K562 (cell line): Measurements from ENCODE around the gene SLC30A7. TPM values are rescaled to one million over a fixed set of nuclear protein-coding genes. Genes with fewer than 3 reads are reported as not detected.

Experiments
- ATAC-seq: fragments of 200-7000 bp; cut with Tn5 transposase; 3 replicates; pipeline ENCODE4 v1.9.1; 2020; ENCODE audit warnings: moderate library complexity
- BruUV-seq: library from RNA; stranded (reverse); fragments of 400-500 nt; replicated peaks from 2 replicates; lab custom pipeline; 2021; lab: Mats Ljungman, UMichigan
- CTCF ChIA-PET: fragments of 300-600 bp; formaldehyde crosslinking; extraction: SDS; loops from one replicate; lab custom pipeline; 2021; ENCODE audit warnings: low intra/inter-chr PET ratio; lab: Yijun Ruan, JAX
- POLR2A ChIA-PET: fragments of 300-600, 350-650 bp; sonication (Branson Sonifier 250); formaldehyde crosslinking; extraction: SDS; loops from one replicate; lab custom pipeline; 2021; ENCODE audit warnings: antibody characterized with exemption, inconsistent platforms; lab: Yijun Ruan, JAX
- DNase-seq, 4 experiments: peaks; one replicate each; pipeline versions ENCODE4 v3.0.0 to v3.0.0-alpha.2; 2011 to 2018; ENCODE audit warnings: low spot score in 3 of 4, mixed read lengths in 3 of 4; ENCODE audit errors: extremely low read depth in 1 of 4
- FAIRE-seq: peaks from 2 replicates; lab custom pipeline; 2011; peaks lifted over from hg19 to GRCh38; lab: Jason Lieb, UNC
- H2AFZ ChIP-seq: 2 replicates; pipeline ENCODE4 v1.6.0; 2011; ENCODE audit warnings: low read depth, low read length, control low read depth, inconsistent platforms
- H3K27ac ChIP-seq: fragments of 200-600 bp; 3 replicates; pipeline ENCODE4 v1.8.0; 2011; ENCODE audit warnings: low read depth, mild to moderate bottlenecking, control low read depth, inconsistent platforms, low read length, moderate library complexity, mixed read lengths; ENCODE audit errors: extremely low read depth
- H3K27me3 ChIP-seq, 2 experiments: fragments of 300-600 bp in 1 of 2; 2 replicates in 1 of 2; 3 replicates in 1 of 2; pipeline versions ENCODE4 v1.6.0 to v1.8.0; 2011; ENCODE audit warnings: inconsistent platforms in 2 of 2, low read length in 2 of 2, mild to moderate bottlenecking in 1 of 2, mixed read lengths in 1 of 2, moderate library complexity in 1 of 2; ENCODE audit not compliant: control insufficient read depth in 2 of 2, insufficient read depth in 2 of 2
- H3K36me3 ChIP-seq: fragments of 300-600 bp; 3 replicates; pipeline ENCODE4 v1.8.0; 2011; ENCODE audit warnings: mild to moderate bottlenecking, low read length, inconsistent platforms; ENCODE audit not compliant: control insufficient read depth, insufficient read depth
- H3K4me1 ChIP-seq, 2 experiments: fragments of 200-600 bp in 1 of 2; replicated peaks in 1 of 2; 2 replicates in 1 of 2; 3 replicates in 1 of 2; pipeline versions ENCODE4 v1.5.1 to v1.8.0; 2011; ENCODE audit warnings: inconsistent platforms in 2 of 2, low read length in 2 of 2, mild to moderate bottlenecking in 1 of 2, mixed read lengths in 1 of 2, moderate library complexity in 1 of 2; ENCODE audit not compliant: control insufficient read depth in 2 of 2, insufficient read depth in 2 of 2
- H3K4me2 ChIP-seq: 2 replicates; pipeline ENCODE4 v1.6.1; 2011; ENCODE audit warnings: low read length, control low read depth, inconsistent platforms, mixed read lengths; ENCODE audit not compliant: insufficient read depth
- H3K4me3 ChIP-seq: fragments of 200-600 bp; sonication (generic), shearing (Covaris generic); 2 replicates; pipeline ENCODE4 v1.5.1; 2016; ENCODE audit warnings: control low read depth, inconsistent platforms
- H3K79me2 ChIP-seq: fragments of 200-600 bp; 3 replicates; pipeline ENCODE4 v1.8.0; 2011; ENCODE audit warnings: low read length, inconsistent platforms; ENCODE audit not compliant: control insufficient read depth, insufficient read depth
- H3K9ac ChIP-seq, 2 experiments: 2 replicates each; pipeline versions ENCODE4 v1.6.0 to v1.6.1; 2011; ENCODE audit warnings: low read depth in 2 of 2, low read length in 2 of 2, control low read depth in 1 of 2, inconsistent platforms in 1 of 2, mild to moderate bottlenecking in 1 of 2, mixed read lengths in 1 of 2; ENCODE audit not compliant: insufficient read depth in 1 of 2
- H3K9me1 ChIP-seq: one replicate; pipeline ENCODE4 v1.6.0; 2011; ENCODE audit warnings: inconsistent platforms, mild to moderate bottlenecking, low read length, moderate library complexity; ENCODE audit not compliant: control insufficient read depth, insufficient read depth
- H3K9me3 ChIP-seq: replicated peaks from 2 replicates; pipeline ENCODE4 v1.5.1; 2011; ENCODE audit warnings: low read depth, low read length, inconsistent platforms; ENCODE audit not compliant: control insufficient read depth, insufficient read depth
- H4K20me1 ChIP-seq: replicated peaks from 2 replicates; pipeline ENCODE4 v1.6.1; 2011; ENCODE audit warnings: low read length, inconsistent platforms, mixed read lengths; ENCODE audit not compliant: control insufficient read depth, insufficient read depth
- CC2D1A ChIP-seq: fragments of 450-650 bp; IDR thresholded peaks from 2 replicates; pipeline ENCODE4 v1.6.1; 2017; ENCODE audit warnings: mild to moderate bottlenecking
- FOXM1 ChIP-seq, 2 experiments: fragments of 450-650 bp in 1 of 2; sonication (generic) in 1 of 2; formaldehyde crosslinking in 1 of 2; IDR thresholded peaks; 2 replicates each; pipeline versions ENCODE4 v1.6.1 to v1.9.0; 2017 to 2022; ENCODE audit warnings: low read depth in 2 of 2, mild to moderate bottlenecking in 2 of 2, missing genetic modification reagents in 1 of 2, moderate library complexity in 1 of 2
- MEF2A ChIP-seq: IDR thresholded peaks from 2 replicates; pipeline ENCODE4 v1.6.1; 2011; ENCODE audit warnings: low read depth, mild to moderate bottlenecking, low read length, moderate library complexity; ENCODE audit not compliant: control insufficient read depth
- NR1H2 ChIP-seq: sonication (generic); formaldehyde crosslinking; IDR thresholded peaks from 2 replicates; pipeline ENCODE4 v1.4.0; 2020; ENCODE audit warnings: mild to moderate bottlenecking, missing genetic modification reagents
- PHB2 ChIP-seq: fragments of 450-650 bp; IDR thresholded peaks from 2 replicates; pipeline ENCODE4 v1.6.1; 2017; ENCODE audit warnings: low read depth
- POLR2A ChIP-seq: fragments of 450-650 bp; conservative IDR thresholded peaks from 2 replicates; pipeline ENCODE4 v1.6.1; 2016
- PRPF4 ChIP-seq: fragments of 200-400 bp; formaldehyde crosslinking; IDR thresholded peaks from one replicate; pipeline ENCODE4 v1.6.1; 2017; ENCODE audit warnings: low read length, low read depth, mild to moderate bottlenecking; ENCODE audit not compliant: insufficient read depth, poor library complexity, severe bottlenecking
- SREBF2 ChIP-seq: sonication (generic); formaldehyde crosslinking; IDR thresholded peaks from 2 replicates; pipeline ENCODE4 v1.4.0; 2020; ENCODE audit warnings: mild to moderate bottlenecking, missing genetic modification reagents
- THRA ChIP-seq: fragments of 450-650 bp; IDR thresholded peaks from 2 replicates; pipeline ENCODE4 v1.6.1; 2017; ENCODE audit warnings: mild to moderate bottlenecking, moderate library complexity
- TRIM28 ChIP-seq: fragments of 450-650 bp; IDR thresholded peaks from 2 replicates; pipeline ENCODE4 v1.6.1; 2017
- ZNF174 ChIP-seq: fragments of 250-450 bp; sonication (Bioruptor Pico); IDR thresholded peaks from 2 replicates; pipeline ENCODE4 v1.4.0; 2020; ENCODE audit warnings: mild to moderate bottlenecking
- ZNF395 ChIP-seq: fragments of 200-800 bp; sonication (Bioruptor generic); IDR thresholded peaks from 2 replicates; pipeline ENCODE4 v1.6.1; 2017; ENCODE audit warnings: missing genetic modification characterization, missing compliant biosample characterization
- ZNF586 ChIP-seq: fragments of 450-650 bp; formaldehyde crosslinking; conservative IDR thresholded peaks from 2 replicates; pipeline ENCODE4 v1.4.0; 2020; ENCODE audit warnings: mild to moderate bottlenecking, moderate library complexity
- ZNF592 ChIP-seq: fragments of 450-650 bp; IDR thresholded peaks from 2 replicates; pipeline ENCODE4 v1.6.1; 2017; ENCODE audit warnings: antibody characterized with exemption, mild to moderate bottlenecking
- WGBS: fragments of 100-300 bp; shearing (Covaris generic); methylation state at CpG from one replicate; pipeline ENCODE4 v1.1.6; 2016; ENCODE audit warnings: low coverage, mixed read lengths; ENCODE audit not compliant: insufficient coverage; ENCODE audit errors: missing lambda C conversion rate; 5-methylcytosine and 5-hydroxymethylcytosine counted together
- in situ Hi-C: fragments of 300-500 bp; cut with MboI; formaldehyde crosslinking; loops from 4 replicates; pipeline ENCODE4 v1.15.0; 2018; ENCODE audit warnings: inconsistent platforms, mixed read lengths
- intact Hi-C: fragments of 100-400 bp; cut with micrococcal nuclease; formaldehyde crosslinking; loops from 2 replicates; pipeline ENCODE4 v1.14.2; 2022
- polyA plus RNA-seq, 8 experiments: library from polyadenylated mRNA; depleted of rRNA in 4 of 8; stranded (reverse) in 5 of 8; unstranded in 3 of 8; fragments of >200 nt; fragmentation: Nextera tagmentation in 2 of 8; fragmentation: Illumina TruSeq in 1 of 8; extraction: Ambion mirVana in 2 of 8; extraction: Trizol in 1 of 8; gene quantifications; 2 replicates each; pipeline versions ENCODE4 v1.2.1 to v1.2.3, GENCODE V29; 2011 to 2014; ENCODE audit warnings: inconsistent platforms in 1 of 8, missing spikeins in 1 of 8
- total RNA-seq, 7 experiments: library from RNA; depleted of rRNA in 6 of 7; stranded (reverse); fragments of >200 nt in 6 of 7; fragmentation: Illumina TruSeq in 2 of 7; extraction: Trizol in 2 of 7; gene quantifications; 2 replicates each; pipeline versions ENCODE4 v1.2.1 to v1.2.3, GENCODE V29; 2011 to 2021; ENCODE audit warnings: low replicate concordance in 1 of 7

Gene SLC30A7
- total and polyA plus RNA-seq, 9 of the 15 experiments (the other 6 are each of a cell fraction or from before 2014, with no cell fraction given), result 3.5 to 17.1 (median 7.2) TPM

GRCh38 chr1:100866041-100866900, 29.6 kb upstream of the SLC30A7 start (continued):
- TF ChIP-seq CC2D1A (0 out of 2 replicates have a peak, but pooled peaks have one; percentile 15), ZNF174 (CRISPR knock-in tag) (0 out of 2 replicates have a peak, but pooled peaks have one; percentile 17), FOXM1 (IDR thresholded peaks at IDR 0.05; ENCODE audit: low read depth) (no peak), FOXM1 (CRISPR knock-in tag; IDR thresholded peaks at IDR 0.05; ENCODE audit: low read depth) (no peak), ZNF395 (CRISPR knock-in tag) (no peak), TRIM28 (no peak), SREBF2 (CRISPR knock-in tag) (no peak)

- no TSS peak for BruUV-seq
- H3K27ac ChIP-seq, result no peak overlapping the region
- H3K9me1 ChIP-seq, result no peaks in the 10 kb centered on the region
- no peaks in the 10 kb centered on the region for H3K9me3 ChIP-seq
- no peak overlapping the region for H3K4me2 ChIP-seq
- intact Hi-C loops, result loop anchor here (1.0 to 5.0 kb wide), 4 partner anchors 32 to 325 kb away; no protein-coding TSS in a partner anchor
- FAIRE-seq (no peak), DNase-seq (no peak), ATAC-seq (no peak)
- no peaks in the 10 kb centered on the region for H3K27me3 ChIP-seq
- H2AFZ ChIP-seq, result no peak overlapping the region
- POLR2A ChIA-PET, result interaction anchor here (0.7 kb wide), 1 partner anchor 160 kb away, joined by 4 read pairs; no protein-coding TSS in a partner anchor
- no peak overlapping the region for H3K9ac ChIP-seq
- no peaks in the 10 kb centered on the region for H3K36me3 ChIP-seq
- CTCF ChIA-PET, result interaction anchor here (0.6 to 2.6 kb wide), 6 partner anchors 116 to 1875 kb away, joined by 3 to 12 read pairs (median 5); no protein-coding TSS in a partner anchor
- H3K4me1 ChIP-seq, result no peaks in the 10 kb centered on the region
- no peaks in the 10 kb centered on the region for H4K20me1 ChIP-seq
- H3K79me2 ChIP-seq, result no peaks in the 10 kb centered on the region
- WGBS, result 38% methylated on average over 2 of the region's 2 CpGs
- in situ Hi-C loops, result loop anchor here (10.0 to 25.0 kb wide), 3 partner anchors 112 to 1062 kb away; no protein-coding TSS in a partner anchor
- no peak overlapping the region for H3K4me3 ChIP-seq
- no peak for TF ChIP-seq MEF2A
- no peak for TF ChIP-seq NR1H2 (CRISPR knock-in tag)
- no peak for TF ChIP-seq ZNF592
- TF ChIP-seq PRPF4, result no peak
- no peak for TF ChIP-seq PHB2
- no peak for TF ChIP-seq POLR2A
- TF ChIP-seq THRA, result no peak
- no peak for TF ChIP-seq ZNF586 (CRISPR knock-in tag)
Observed at GRCh38 chr1:100866901-100867206, 29.0 kb upstream of the SLC30A7 start.
